GM19328 (cell line): ENCODE data around the gene NEU2.

Experiments
- ATAC-seq: cut with Tn5 transposase; IDR thresholded peaks from one replicate; pipeline ENCODE4 v1.9.1; 2021; ENCODE audit warnings: mild to moderate bottlenecking, moderate library complexity; ENCODE audit not compliant: unreplicated experiment

Gene NEU2

DNA sequence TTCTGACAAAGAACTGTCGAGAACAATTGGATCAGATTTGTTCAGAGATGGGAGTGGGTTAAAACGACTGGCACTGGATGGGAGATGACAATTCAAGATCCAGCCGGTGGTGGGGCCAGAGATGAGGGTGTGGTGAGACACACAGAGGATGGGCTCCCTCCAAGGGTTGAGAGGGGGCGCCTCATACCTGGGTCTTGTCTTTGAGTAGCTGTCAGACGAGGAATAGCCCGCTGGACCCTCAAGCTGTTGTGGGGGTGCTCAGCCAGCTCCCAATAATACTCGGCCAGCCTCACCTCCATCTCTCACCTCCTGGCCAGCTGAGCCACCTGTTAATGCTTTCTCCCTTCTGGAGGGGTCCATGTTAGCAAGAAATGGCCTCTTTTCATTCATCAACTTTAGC, 41.6 kb downstream of the NEU2 start:
- ATAC-seq, result no peak

DNA sequence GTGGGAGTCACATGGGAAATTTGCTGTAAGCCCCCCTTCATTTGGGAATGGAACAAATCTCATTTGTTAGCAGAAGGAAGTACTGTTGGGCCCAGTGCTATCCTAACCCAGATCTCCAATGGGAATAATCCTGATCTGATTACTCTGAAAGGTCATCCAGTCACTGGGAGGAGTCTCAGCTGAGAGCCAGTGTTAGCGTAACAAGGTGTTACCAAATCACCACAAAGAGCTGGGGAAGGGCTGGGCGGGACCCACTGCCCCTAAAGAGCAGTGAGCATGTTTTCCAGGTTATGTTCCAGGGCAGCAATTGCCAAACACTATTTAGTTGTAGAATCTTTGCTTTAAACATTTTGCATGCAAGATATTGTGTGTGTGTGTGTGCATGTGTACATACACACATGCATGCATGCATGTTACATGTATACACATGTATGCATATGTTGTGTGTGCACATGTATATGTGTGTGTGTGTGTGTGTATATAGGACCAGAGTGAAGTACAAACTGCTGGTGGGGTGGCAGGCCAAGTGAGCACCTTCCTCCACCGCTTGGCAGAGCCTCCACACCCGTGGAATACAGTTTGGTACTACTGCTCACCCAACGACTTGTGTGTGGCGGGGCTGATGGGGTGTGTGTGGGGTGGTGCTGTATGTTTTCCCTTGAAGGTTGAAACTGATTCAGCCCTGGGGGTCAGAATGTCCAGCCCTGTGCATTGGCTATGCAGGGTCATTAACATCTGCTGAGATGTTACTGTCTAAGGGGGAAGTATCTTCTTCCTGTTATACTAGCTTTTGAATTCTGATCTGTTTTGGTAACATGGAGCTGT, 42.9 kb downstream of the NEU2 start:
- ATAC-seq, result no peak

DNA sequence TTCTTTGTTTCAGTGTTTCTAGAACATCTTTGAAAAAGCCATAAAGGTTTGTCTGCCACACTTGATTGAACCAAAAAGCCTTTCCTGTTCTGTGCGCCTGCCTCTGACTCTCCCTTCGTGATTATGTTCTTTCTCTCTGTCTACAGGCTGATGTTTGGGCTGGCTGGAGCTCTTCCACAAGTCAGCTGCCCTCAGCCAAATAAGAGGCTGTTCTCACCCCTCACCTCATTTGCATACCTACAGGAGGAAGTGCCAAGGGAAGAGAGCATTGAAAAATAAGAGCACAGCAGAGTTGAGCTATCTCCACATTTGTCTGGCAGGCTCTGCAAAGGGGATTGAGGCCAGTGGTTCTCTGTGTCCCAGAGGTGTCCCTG, 43.5 kb downstream of the NEU2 start:
- no peak for ATAC-seq

DNA sequence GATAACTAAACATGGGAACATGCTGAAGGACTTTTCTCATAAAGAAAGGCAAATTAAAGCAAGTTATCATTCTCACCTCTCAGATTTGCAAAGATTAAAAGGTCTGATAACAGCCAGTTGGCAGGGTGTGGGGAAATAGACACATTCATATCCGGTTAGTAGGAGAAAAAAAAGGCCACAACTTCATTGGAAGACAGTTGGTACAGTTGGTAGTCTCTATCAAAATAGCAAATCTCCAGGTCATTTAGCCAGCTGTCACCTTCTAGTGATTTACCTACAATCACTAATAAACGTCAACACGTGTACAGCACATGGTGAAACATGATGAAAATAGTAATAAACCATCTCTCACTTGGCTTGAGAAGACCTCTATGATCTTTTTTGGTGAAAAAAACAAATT, 44.3 kb downstream of the NEU2 start:
- ATAC-seq, result no peak

DNA sequence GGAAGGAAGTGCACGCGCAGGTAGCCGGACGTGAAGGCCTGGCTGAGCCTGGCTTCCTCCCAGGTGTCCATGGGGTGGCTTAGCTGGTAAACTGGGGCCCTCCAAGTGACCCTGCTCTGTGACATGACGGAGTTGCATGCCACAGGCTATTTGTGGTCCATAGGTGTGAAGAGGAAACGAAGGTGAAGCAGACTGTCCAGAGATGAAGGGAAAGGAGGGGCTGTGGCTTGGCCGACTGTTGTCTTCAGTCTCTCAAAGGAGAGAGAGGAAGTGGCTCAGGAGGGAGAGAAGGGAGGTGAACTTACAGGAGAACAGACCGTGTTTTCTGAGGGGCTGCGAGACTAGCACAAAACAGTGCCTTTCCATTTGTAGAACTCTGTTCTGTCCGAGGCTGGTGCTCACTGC, 47.0 kb downstream of the NEU2 start:
- no peak for ATAC-seq

DNA sequence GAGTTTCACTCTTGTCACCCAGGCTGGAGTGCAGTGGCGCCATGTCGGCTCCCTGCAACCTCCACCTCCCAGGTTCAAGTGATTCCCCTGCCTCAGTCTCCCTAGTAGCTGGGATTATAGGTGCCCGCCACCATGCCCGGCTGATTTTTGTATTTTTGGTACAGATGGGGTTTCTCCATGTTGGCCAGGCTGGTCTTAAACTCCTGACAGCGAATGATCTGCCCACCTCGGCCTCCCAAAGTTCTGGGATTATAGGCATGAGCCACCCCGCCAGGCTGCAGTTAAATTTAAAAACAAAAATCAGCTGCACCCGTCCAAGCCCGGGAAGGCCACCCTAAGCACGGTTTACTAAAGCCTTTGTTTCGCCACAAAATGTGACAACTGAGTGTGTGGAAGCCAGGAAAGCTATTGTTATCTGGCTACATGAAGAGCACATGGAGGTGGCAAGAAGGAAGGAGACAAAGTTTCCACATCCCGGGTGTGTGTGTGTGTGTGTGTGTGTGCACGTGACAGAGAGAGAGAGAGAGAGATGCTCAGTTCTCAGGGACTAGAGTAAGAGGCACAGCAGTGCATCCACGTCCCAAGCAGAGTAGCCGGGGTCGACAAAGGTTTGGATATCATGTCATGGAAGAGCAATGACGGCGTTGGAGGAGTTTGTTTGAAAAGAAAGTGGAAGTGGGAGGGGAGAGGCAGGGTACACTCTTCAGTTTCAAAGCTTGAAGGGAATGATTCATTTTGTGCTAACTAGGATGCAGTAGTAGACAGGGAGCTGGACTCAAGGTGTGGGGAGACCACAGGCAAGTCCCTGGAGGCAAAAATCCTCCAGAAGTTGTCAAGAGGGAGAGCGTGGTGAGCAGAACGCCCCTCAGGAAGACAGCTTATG, 47.7 kb downstream of the NEU2 start:
- no peak for ATAC-seq

DNA sequence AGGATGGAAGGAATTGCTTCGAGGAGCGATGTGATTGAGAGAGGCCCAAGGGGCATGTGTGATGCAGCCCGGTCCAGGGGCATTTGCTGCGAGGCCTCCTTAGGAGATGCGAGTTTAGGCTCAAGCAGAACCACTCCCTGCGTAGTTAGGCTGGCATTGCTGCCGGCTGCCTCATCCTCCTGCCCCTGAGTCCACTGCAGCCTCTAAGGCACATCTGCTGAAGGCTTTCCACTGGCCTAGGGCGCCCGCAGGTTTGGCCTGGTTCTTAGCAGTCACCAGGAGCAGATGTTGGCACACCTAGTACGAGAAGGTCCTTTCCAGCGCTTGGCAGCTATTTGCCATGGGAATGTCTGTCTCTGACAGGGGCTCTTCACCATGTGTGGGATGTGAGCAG, 48.4 kb downstream of the NEU2 start:
- ATAC-seq, result no peak

DNA sequence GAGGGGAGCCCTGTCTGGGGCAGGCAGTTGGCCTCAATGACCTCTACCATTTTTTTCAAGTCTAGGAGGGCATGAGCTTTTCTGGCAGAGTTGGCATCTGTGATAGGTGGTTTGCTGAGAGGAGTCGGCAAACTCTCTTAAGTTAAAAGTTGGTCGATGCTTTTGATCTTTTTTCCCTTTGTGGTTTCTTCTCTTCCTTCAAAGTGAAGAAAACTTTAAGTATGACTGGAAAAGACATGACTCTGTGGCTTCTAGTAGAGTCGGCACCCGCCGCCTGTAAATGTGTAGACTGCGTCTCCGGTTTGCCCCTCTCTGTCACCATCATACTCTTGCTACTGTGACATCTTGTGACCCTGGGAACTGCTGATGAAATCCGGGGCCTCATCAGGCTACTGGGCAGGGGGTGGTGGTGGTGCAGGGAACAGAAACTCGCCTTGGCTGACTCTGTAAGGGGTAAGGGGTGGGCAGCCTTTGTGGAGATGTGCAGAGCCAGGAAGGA, 48.8 kb downstream of the NEU2 start:
- ATAC-seq, result no peak

DNA sequence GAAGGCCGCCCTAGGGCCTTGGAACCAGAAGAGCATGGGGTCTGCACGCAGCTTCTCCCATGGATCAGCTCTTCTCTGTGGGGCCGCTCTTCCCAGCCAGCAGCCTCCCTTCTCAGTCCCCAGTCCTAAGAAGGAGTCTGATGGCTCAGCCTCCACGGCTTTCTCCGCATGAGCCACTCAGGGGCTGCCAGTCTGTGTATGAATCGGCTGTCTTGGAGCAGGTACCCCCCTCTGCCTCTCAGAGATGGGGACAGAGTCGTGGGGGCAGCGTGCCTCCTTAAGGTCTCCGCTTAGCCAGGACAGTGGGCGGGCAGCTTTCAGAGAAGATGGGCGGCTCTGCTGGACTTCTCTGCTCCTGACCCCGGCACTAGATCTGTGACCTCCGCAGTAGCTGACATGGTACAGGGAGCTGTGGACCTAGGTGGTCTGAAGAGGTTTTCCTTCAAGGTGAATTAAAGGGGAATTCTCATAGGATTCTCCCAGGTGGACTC, 49.3 kb downstream of the NEU2 start:
- ATAC-seq, result peak; percentile 3

DNA sequence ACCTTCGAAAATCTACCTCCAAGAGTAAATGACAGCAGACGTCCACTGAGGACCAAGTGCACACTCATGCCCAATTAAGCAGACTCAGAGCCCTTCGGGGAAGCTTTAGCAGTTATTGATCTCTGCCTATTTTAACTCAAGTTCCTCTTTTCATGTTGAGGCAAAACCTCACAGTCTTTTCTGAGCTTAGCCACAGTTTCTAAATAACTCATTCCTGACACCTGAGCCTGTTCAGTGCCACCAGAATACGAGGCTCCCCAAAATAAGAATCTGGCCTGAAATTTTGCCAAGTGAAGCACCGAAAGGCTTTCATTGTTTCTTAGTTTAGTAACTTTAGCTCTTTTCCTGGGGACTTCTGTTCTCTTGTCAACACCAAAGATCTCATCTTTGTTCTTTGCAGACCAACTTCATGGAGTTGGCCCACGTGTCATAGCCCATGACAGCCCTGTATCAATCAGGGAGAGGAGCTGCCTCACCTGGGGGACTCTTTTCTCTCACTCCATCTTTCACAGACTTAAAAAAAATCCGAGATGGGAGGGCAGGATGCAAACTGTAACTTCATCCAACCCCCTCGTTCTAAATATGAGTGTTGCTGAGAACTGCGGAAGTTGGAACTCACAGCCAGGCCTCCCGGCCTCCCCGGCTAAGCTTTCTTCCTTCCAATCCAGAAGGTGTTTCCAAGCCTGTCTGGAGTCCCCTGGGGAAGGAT, 49.9 kb downstream of the NEU2 start:
- peak; percentile 38 for ATAC-seq

DNA sequence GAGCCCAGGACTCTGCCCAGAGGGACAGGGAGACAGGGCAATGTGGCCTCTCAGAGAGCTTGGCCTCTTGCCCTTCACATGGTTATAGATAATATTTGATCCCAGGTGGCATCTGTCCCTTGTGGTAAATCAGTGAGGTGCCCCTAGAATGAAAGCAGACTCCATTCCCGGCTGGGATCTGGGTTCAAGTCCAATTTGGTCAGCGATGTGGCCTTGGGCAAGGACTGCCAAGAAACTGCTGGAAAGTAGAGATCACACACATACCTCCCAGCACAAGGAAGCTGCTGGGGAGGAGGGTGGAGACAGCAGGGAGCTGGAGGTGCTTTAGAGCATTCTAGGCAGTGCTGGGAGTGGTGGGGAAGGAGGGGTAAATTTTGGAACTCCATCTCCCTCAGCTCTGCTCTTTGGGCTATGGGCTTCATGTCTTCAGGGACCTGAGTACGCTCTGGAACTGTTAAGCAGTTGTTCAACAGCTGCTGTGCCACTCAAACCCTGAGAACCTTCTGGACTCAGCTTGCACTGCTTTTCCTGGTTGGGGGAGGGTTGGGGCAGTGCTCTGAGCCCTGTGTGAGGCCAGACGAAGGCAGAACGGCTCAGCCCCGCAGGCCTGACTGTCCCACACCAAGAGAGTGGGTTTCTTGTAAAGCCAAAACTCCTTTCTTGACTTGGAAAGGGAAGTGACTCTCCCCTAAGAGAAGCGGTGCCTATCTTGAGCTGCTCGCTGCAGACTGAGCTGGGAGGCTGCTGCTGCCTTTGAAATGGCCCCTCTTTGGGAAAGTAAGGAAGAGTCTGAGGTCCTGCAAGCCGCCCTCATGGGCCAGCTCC, 50.7 kb downstream of the NEU2 start:
- no peak for ATAC-seq

DNA sequence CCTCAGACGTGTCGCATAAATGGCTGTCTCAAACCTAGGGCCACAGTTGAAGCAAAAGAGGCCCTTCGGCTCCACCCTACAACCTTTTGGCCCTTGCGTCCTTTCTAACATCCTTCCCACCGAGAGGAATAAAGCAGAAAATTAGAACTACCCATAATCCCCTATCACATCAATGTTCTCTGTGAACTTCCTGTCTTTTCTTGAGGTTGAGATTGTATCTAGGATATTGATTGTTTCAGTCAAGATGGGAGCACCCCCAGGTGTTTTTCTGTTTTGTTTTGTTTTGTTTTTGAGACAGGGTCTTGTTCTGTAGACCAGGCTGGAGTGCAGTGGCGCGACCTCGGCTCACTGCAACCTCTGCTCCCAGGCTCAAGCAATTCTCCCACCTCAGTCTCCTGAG, 51.3 kb downstream of the NEU2 start:
- ATAC-seq, result no peak

DNA sequence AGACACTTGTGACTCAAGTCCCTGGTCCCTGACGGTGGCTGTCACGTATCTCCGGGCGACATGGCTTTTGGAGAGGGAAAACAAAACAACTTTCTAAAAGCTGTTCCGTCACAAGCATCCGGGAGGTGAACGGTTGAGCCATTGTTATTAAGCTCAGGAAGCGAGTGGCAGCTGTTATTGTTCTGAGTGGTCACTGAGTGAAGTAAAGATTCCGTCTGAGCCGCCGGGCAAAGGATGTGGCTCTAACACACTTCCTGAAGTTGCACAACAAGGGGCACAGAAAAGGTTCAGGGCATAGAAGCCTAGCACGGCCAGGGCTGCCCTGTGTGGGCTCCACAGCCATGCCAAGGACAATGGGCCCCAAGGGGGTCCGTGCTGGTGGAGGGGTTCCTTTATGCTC, 52.0 kb downstream of the NEU2 start:
- ATAC-seq, result no peak
